ENCODE results near the gene SSTR5. TPM values are rescaled to one million over a fixed set of nuclear protein-coding genes. Genes with fewer than 3 reads are reported as not detected.
"Not testable (repeated sequence)": the region's sequence is repeated elsewhere in the genome, so short reads cannot be mapped to it uniquely, and the experiment has no call there.

SSTR5 gene
- polyA plus RNA-seq, 2 of the 4 experiments (the other 2 are of a cell fraction), result 0.06 to 0.08 TPM

GRCh38 chr16:1092685-1093283, 20.2 kb downstream of the SSTR5 start:
- H3K4me3 ChIP-seq; POLR2A ChIA-PET; H3K27ac ChIP-seq; H3K4me2 ChIP-seq; ATAC-seq; DNase-seq (ENCODE audit: low read depth in 1 of 2, low spot score in 1 of 2); H3K9me3 ChIP-seq; FAIRE-seq: not testable (repeated sequence)
- WGBS (ENCODE audit: missing lambda C conversion rate), result 95% methylated on average over 30 of the region's 40 CpGs
- H3K4me1 ChIP-seq, result peaks cover 42% of the 10 kb centered on the region
- CTCF ChIA-PET, result interaction anchor here (2.0 kb wide), 1 partner anchor 13 kb away, joined by 5 read pairs; no protein-coding TSS in a partner anchor

GRCh38 chr16:1093284-1094123, 21.0 kb downstream of the SSTR5 start:
- Histone ChIP-seq H3K9me3 (no peaks in the 10 kb centered on the region), H3K4me1 (peaks cover 35% of the 10 kb centered on the region), H3K27ac (no peak overlapping the region), H3K4me3 (no peak overlapping the region), H3K4me2 (no peak overlapping the region)
- TF ChIP-seq HMGXB4 (CRISPR knock-in tag; IDR thresholded peaks at IDR 0.05; ENCODE audit: borderline replicate concordance) (no peak), E2F6 (IDR thresholded peaks at IDR 0.05; ENCODE audit: borderline replicate concordance, low read depth) (0 out of 2 replicates have a peak, but pooled peaks have one; percentile 42)
- ChIA-PET CTCF (interaction anchor here (1.1 kb wide), 1 partner anchor 75 kb away, joined by 3 read pairs; no protein-coding TSS in a partner anchor), POLR2A (no interaction called here)
- FAIRE-seq (no peak), ATAC-seq (no peak), DNase-seq (ENCODE audit: low read depth in 1 of 2, low spot score in 1 of 2) (peak in 1 of 2 experiments; percentile 78)
- WGBS (ENCODE audit: missing lambda C conversion rate), result 85% methylated on average over 41 of the region's 85 CpGs

- 59% methylated on average over 5 of the region's 13 CpGs for WGBS (ENCODE audit: missing lambda C conversion rate)
- no peak overlapping the region for H3K27ac ChIP-seq
- ChIA-PET CTCF (interaction anchor here (1.1 to 1.3 kb wide), 2 partner anchors 21 to 75 kb away, joined by 3 to 5 read pairs; no protein-coding TSS in a partner anchor), POLR2A (no interaction called here)
- TF ChIP-seq SMC3 (IDR thresholded peaks at IDR 0.05), result no peak
- no peak for TF ChIP-seq TFCP2L1 (CRISPR knock-in tag; IDR thresholded peaks at IDR 0.05)
- no peak for TF ChIP-seq RFX5 (IDR thresholded peaks at IDR 0.05)
- no peak for TF ChIP-seq NPAS2 (CRISPR knock-in tag; IDR thresholded peaks at IDR 0.05; ENCODE audit: borderline replicate concordance)
- TF ChIP-seq RARB (CRISPR knock-in tag; IDR thresholded peaks at IDR 0.05), result no peak
- no peak for TF ChIP-seq EHF (CRISPR knock-in tag; IDR thresholded peaks at IDR 0.05)
- TF ChIP-seq ATOH8 (CRISPR knock-in tag; IDR thresholded peaks at IDR 0.05; ENCODE audit: low read depth), result no peak
- no peak for TF ChIP-seq CBX8 (IDR thresholded peaks at IDR 0.05)
- TF ChIP-seq RCOR1 (IDR thresholded peaks at IDR 0.05; ENCODE audit: low read depth, low read length), result no peak
- no peak for TF ChIP-seq REST (IDR thresholded peaks at IDR 0.05)
- TF ChIP-seq POLR2A (IDR thresholded peaks at IDR 0.05; ENCODE audit: low read length), result no peak
- TF ChIP-seq NFE2L2 (conservative IDR thresholded peaks at IDR 0.05; ENCODE audit: low read length), result no peak
- TF ChIP-seq EHMT2 (IDR thresholded peaks at IDR 0.05; ENCODE audit: low read depth), result no peak
- no peak for TF ChIP-seq PHF8 (IDR thresholded peaks at IDR 0.05; ENCODE audit: borderline replicate concordance, low read depth)
- no peak for TF ChIP-seq FOXS1 (CRISPR knock-in tag; IDR thresholded peaks at IDR 0.05)
- TF ChIP-seq HOXB5 (CRISPR knock-in tag; IDR thresholded peaks at IDR 0.05), result no peak
- TF ChIP-seq HOXA7 (CRISPR knock-in tag; IDR thresholded peaks at IDR 0.05), result no peak
- TF ChIP-seq CHD4 (IDR thresholded peaks at IDR 0.05; ENCODE audit: borderline replicate concordance), result no peak
- no peak for TF ChIP-seq BHLHE40 (IDR thresholded peaks at IDR 0.05; ENCODE audit: low read depth, low read length)
- H3K4me1 ChIP-seq, result peaks cover 29% of the 10 kb centered on the region
- H3K4me2 ChIP-seq, result no peak overlapping the region
- no peaks in the 10 kb centered on the region for H3K9me3 ChIP-seq
- peak; percentile 3 to 11; a peak in 5 of 6 replicates for ATAC-seq
- DNase-seq (ENCODE audit: low read depth in 1 of 2, low spot score in 1 of 2), result peak in 1 of 2 experiments; percentile 73
- no peak for FAIRE-seq
- H3K4me3 ChIP-seq, result no peak overlapping the region
Measured at GRCh38 chr16:1094124-1094479, 21.6 kb downstream of the SSTR5 start.
